Astrocyte (in vitro differentiated cells and primary cell): ENCODE measurements around the gene DENND1B. TPM values are rescaled to one million over a fixed set of nuclear protein-coding genes. Genes with fewer than 3 reads are reported as not detected.

Experiments
- DNase-seq: peaks from one replicate; pipeline ENCODE4 v3.0.0-alpha.2; 2010; ENCODE audit warnings: low read depth
- FAIRE-seq: peaks from 2 replicates; lab custom pipeline; 2011; peaks lifted over from hg19 to GRCh38; lab: Jason Lieb, UNC
- H2AFZ ChIP-seq: 2 replicates; pipeline ENCODE4 v1.6.0; 2012; ENCODE audit warnings: low read depth, low read length, inconsistent platforms
- H3K27ac ChIP-seq: 2 replicates; pipeline ENCODE4 v1.5.1; 2011; ENCODE audit warnings: low read depth, low read length, inconsistent platforms
- H3K27me3 ChIP-seq: 2 replicates; pipeline ENCODE4 v1.6.0; 2011; ENCODE audit warnings: low read length, inconsistent platforms; ENCODE audit not compliant: insufficient read depth
- H3K36me3 ChIP-seq: 2 replicates; pipeline ENCODE4 v1.5.1; 2011; ENCODE audit warnings: low read length, inconsistent platforms; ENCODE audit not compliant: insufficient read depth
- H3K4me1 ChIP-seq: 2 replicates; pipeline ENCODE4 v1.5.1; 2011; ENCODE audit warnings: low read length, inconsistent platforms; ENCODE audit not compliant: insufficient read depth
- H3K4me2 ChIP-seq: 2 replicates; pipeline ENCODE4 v1.6.0; 2012; ENCODE audit warnings: low read length, inconsistent platforms
- H3K4me3 ChIP-seq: 2 replicates; pipeline ENCODE4 v1.5.1; 2011; ENCODE audit warnings: low read depth, mild to moderate bottlenecking, low read length, inconsistent platforms; ENCODE audit not compliant: insufficient read depth
- H3K79me2 ChIP-seq: 2 replicates; pipeline ENCODE4 v1.6.0; 2012; ENCODE audit warnings: mild to moderate bottlenecking, low read length, inconsistent platforms; ENCODE audit not compliant: insufficient read depth
- H3K9ac ChIP-seq: 2 replicates; pipeline ENCODE4 v1.6.0; 2012; ENCODE audit warnings: mild to moderate bottlenecking, low read length, inconsistent platforms
- H3K9me3 ChIP-seq: 2 replicates; pipeline ENCODE4 v1.5.1; 2012; ENCODE audit warnings: low read depth, mild to moderate bottlenecking, low read length, inconsistent platforms; ENCODE audit not compliant: insufficient read depth
- H4K20me1 ChIP-seq: 2 replicates; pipeline ENCODE4 v1.6.0; 2012; ENCODE audit warnings: low read length, inconsistent platforms; ENCODE audit not compliant: insufficient read depth
- H3K27ac Mint-ChIP-seq: one replicate; pipeline ENCODE4 v1.8.0; 2021; ENCODE audit warnings: mild to moderate bottlenecking, mixed read lengths; ENCODE audit not compliant: unreplicated experiment
- H3K27me3 Mint-ChIP-seq: one replicate; pipeline ENCODE4 v1.8.0; 2021; ENCODE audit warnings: low read depth, mixed read lengths; ENCODE audit not compliant: unreplicated experiment
- H3K36me3 Mint-ChIP-seq: one replicate; pipeline ENCODE4 v1.8.0; 2021; ENCODE audit warnings: low read depth, mixed read lengths; ENCODE audit not compliant: unreplicated experiment
- H3K4me1 Mint-ChIP-seq: one replicate; pipeline ENCODE4 v1.8.0; 2021; ENCODE audit warnings: low read depth, mixed read lengths; ENCODE audit not compliant: unreplicated experiment
- H3K4me3 Mint-ChIP-seq: one replicate; pipeline ENCODE4 v1.8.0; 2021; ENCODE audit warnings: mild to moderate bottlenecking, moderate library complexity, mixed read lengths; ENCODE audit not compliant: unreplicated experiment
- H3K9me3 Mint-ChIP-seq: one replicate; pipeline ENCODE4 v1.8.0; 2021; ENCODE audit warnings: mild to moderate bottlenecking, mixed read lengths; ENCODE audit not compliant: unreplicated experiment
- CTCF ChIP-seq: IDR thresholded peaks from 2 replicates; pipeline ENCODE4 v1.5.1; 2011; ENCODE audit warnings: low read depth, mild to moderate bottlenecking, inconsistent platforms, low read length, moderate library complexity; ENCODE audit not compliant: insufficient read depth
- EZH2 ChIP-seq: IDR thresholded peaks from 2 replicates; pipeline ENCODE4 v1.6.1; 2012; ENCODE audit warnings: mild to moderate bottlenecking, low read length, inconsistent platforms; ENCODE audit not compliant: insufficient read depth
- total RNA-seq: library from RNA; stranded (reverse); gene quantifications from 2 replicates; pipeline ENCODE4 v1.2.1, GENCODE V29; 2021

DENND1B gene
- total RNA-seq, 1 donor from 2014 or later: 9.6 TPM

GRCh38 chr1:197771904-197772556 is 3.2 kb downstream of the DENND1B start:
- Histone ChIP-seq H3K79me2 (peaks cover 33% of the 10 kb centered on the region), H3K4me1 (peaks cover 11% of the 10 kb centered on the region), H3K9ac (no peak overlapping the region), H3K27ac (no peak overlapping the region), H3K36me3 (no peaks in the 10 kb centered on the region), H3K4me2 (no peak overlapping the region), H3K27me3 (no peaks in the 10 kb centered on the region), H2AFZ (no peak overlapping the region), H3K4me3 (no peak overlapping the region), H4K20me1 (peaks cover 3% of the 10 kb centered on the region), H3K9me3 (no peaks in the 10 kb centered on the region)
- Mint-ChIP-seq H3K9me3 (no peaks in the 10 kb centered on the region), H3K4me1 (peaks cover 19% of the 10 kb centered on the region), H3K36me3 (no peaks in the 10 kb centered on the region), H3K4me3 (no peak overlapping the region), H3K27ac (no peak overlapping the region), H3K27me3 (no peaks in the 10 kb centered on the region)
- DNase-seq (no peak), FAIRE-seq (no peak)
- TF ChIP-seq CTCF (no peak), EZH2 (no peak)

GRCh38 chr1:197771386-197771785 is 3.9 kb downstream of the DENND1B start:
- no peak overlapping the region for H3K27ac Mint-ChIP-seq
- H3K4me2 ChIP-seq: no peak overlapping the region
- H3K4me3 Mint-ChIP-seq: no peak overlapping the region
- no peaks in the 10 kb centered on the region for H3K27me3 Mint-ChIP-seq
- TF ChIP-seq EZH2: no peak
- TF ChIP-seq CTCF: no peak
- FAIRE-seq (no peak), DNase-seq (no peak)
- H3K4me1 ChIP-seq: peaks cover 11% of the 10 kb centered on the region
- H3K9me3 ChIP-seq: no peaks in the 10 kb centered on the region
- no peak overlapping the region for H2AFZ ChIP-seq
- H3K27ac ChIP-seq: no peak overlapping the region
- H3K4me1 Mint-ChIP-seq: peaks cover 16% of the 10 kb centered on the region
- no peaks in the 10 kb centered on the region for H3K36me3 Mint-ChIP-seq
- peaks cover 3% of the 10 kb centered on the region for H4K20me1 ChIP-seq
- no peaks in the 10 kb centered on the region for H3K9me3 Mint-ChIP-seq
- no peak overlapping the region for H3K4me3 ChIP-seq
- no peaks in the 10 kb centered on the region for H3K27me3 ChIP-seq
- no peaks in the 10 kb centered on the region for H3K36me3 ChIP-seq
- no peak overlapping the region for H3K9ac ChIP-seq
- H3K79me2 ChIP-seq: peaks cover 33% of the 10 kb centered on the region

- Histone ChIP-seq H3K4me1 (peaks cover under 1% of the 10 kb centered on the region), H3K27ac (no peak overlapping the region), H3K9ac (no peak overlapping the region), H3K79me2 (peaks cover 33% of the 10 kb centered on the region), H3K4me2 (no peak overlapping the region), H4K20me1 (peaks cover 3% of the 10 kb centered on the region), H3K9me3 (no peaks in the 10 kb centered on the region), H3K36me3 (no peaks in the 10 kb centered on the region), H2AFZ (no peak overlapping the region), H3K27me3 (no peaks in the 10 kb centered on the region), H3K4me3 (no peak overlapping the region)
- no peaks in the 10 kb centered on the region for H3K9me3 Mint-ChIP-seq
- H3K4me1 Mint-ChIP-seq: peaks cover 11% of the 10 kb centered on the region
- TF ChIP-seq CTCF (no peak), EZH2 (no peak)
- H3K27ac Mint-ChIP-seq: no peak overlapping the region
- H3K36me3 Mint-ChIP-seq: no peaks in the 10 kb centered on the region
- H3K4me3 Mint-ChIP-seq: no peak overlapping the region
- FAIRE-seq (no peak), DNase-seq (no peak)
- no peaks in the 10 kb centered on the region for H3K27me3 Mint-ChIP-seq
Observed at GRCh38 chr1:197770243-197770642, 5.0 kb downstream of the DENND1B start.
